Cardiac muscle cell (in vitro differentiated cells and primary cell): ENCODE measurements around the gene NUP93. TPM values are rescaled to one million over a fixed set of nuclear protein-coding genes. Genes with fewer than 3 reads are reported as not detected.

Source experiments
- DNase-seq, 2 donors: peaks; one replicate each; pipeline versions ENCODE4 v3.0.0 to v3.0.0-alpha.2; 2010 to 2017; ENCODE audit warnings: low read depth in 1 of 2, low spot score in 1 of 2
- H3K27ac ChIP-seq: fragments of 200-600 bp; sonication (generic); 2 replicates; pipeline ENCODE4 v1.5.1; 2016
- H3K27me3 ChIP-seq: fragments of 200-600 bp; sonication (generic); 2 replicates; pipeline ENCODE4 v1.6.0; 2016; ENCODE audit warnings: control low read depth
- H3K36me3 ChIP-seq: fragments of 200-600 bp; sonication (generic); 2 replicates; pipeline ENCODE4 v1.5.1; 2016; ENCODE audit warnings: control low read depth
- H3K4me1 ChIP-seq: fragments of 200-600 bp; sonication (generic); 2 replicates; pipeline ENCODE4 v1.8.1; 2017; ENCODE audit warnings: low read depth, mild to moderate bottlenecking, mixed run types
- H3K4me3 ChIP-seq: fragments of 200-600 bp; sonication (generic); 2 replicates; pipeline ENCODE4 v1.5.1; 2016; ENCODE audit warnings: mild to moderate bottlenecking
- H3K9me3 ChIP-seq: fragments of 200-600 bp; sonication (generic); 2 replicates; pipeline ENCODE4 v1.5.1; 2017; ENCODE audit warnings: low read depth, mild to moderate bottlenecking, control low read depth
- polyA plus RNA-seq: library from polyadenylated mRNA; unstranded; fragments of >200 nt; fragmentation: Nextera tagmentation; extraction: Ambion mirVana; gene quantifications from 2 replicates; pipeline ENCODE4 v1.2.1, GENCODE V29; 2016
- total RNA-seq: library from RNA; depleted of rRNA; stranded (reverse); fragments of >200 nt; gene quantifications from 2 replicates; pipeline ENCODE4 v1.2.3, GENCODE V29; 2016
- TF ChIP-seq, protein P1 (sequence below): IDR thresholded peaks from 2 replicates; pipeline ENCODE4 v1.5.1; 2012; ENCODE audit warnings: low read depth, mild to moderate bottlenecking, low read length

Gene NUP93
- total and polyA plus RNA-seq, 2 experiments from 2014 or later = 110 to 127 TPM

DNA sequence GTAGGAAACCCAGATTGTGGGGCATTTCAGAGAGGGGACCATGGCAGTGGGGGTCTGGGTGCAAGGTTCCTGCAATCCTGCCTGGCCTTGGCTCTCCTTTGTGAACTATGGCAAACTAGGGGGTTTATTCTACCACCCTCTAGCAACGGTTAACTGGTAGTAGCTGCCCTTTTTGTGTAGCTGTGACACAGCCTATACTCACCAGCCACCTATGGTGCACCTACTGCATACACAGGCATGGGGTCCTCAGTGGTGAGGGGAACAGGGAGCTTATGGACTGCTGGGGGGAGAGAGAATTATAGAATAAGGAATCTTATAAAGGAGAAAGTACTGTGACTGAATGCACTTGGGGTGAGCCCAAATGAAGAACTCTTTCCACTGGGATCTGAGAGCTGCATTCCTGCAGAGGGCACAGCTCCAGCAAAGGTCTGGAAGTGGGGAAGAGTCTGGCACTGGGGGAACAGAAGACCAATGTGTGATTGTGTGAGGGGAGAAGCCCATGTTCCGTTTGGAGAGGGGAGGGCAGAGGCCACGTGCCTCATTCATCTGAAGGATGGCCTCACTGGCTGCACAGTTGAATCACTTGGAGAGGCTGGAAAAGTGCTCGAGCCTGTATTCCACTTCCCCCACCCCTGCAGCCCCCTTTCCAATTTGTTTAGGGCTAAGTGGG is 45.5 kb upstream of the NUP93 start:
- H3K4me1 ChIP-seq = peaks cover 3% of the 10 kb centered on the region
- DNase-seq = no peak
- H3K27ac ChIP-seq = no peak overlapping the region
- no peak overlapping the region for H3K4me3 ChIP-seq
- peaks cover 35% of the 10 kb centered on the region for H3K27me3 ChIP-seq
- H3K9me3 ChIP-seq = no peaks in the 10 kb centered on the region
- H3K36me3 ChIP-seq = no peaks in the 10 kb centered on the region
- TF ChIP-seq, protein P1, sequence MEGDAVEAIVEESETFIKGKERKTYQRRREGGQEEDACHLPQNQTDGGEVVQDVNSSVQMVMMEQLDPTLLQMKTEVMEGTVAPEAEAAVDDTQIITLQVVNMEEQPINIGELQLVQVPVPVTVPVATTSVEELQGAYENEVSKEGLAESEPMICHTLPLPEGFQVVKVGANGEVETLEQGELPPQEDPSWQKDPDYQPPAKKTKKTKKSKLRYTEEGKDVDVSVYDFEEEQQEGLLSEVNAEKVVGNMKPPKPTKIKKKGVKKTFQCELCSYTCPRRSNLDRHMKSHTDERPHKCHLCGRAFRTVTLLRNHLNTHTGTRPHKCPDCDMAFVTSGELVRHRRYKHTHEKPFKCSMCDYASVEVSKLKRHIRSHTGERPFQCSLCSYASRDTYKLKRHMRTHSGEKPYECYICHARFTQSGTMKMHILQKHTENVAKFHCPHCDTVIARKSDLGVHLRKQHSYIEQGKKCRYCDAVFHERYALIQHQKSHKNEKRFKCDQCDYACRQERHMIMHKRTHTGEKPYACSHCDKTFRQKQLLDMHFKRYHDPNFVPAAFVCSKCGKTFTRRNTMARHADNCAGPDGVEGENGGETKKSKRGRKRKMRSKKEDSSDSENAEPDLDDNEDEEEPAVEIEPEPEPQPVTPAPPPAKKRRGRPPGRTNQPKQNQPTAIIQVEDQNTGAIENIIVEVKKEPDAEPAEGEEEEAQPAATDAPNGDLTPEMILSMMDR = no peak

GRCh38 chr16:56684926-56685590 is 44.9 kb upstream of the NUP93 start:
- TF ChIP-seq, protein P1 = no peak
- DNase-seq = no peak
- Histone ChIP-seq H3K27me3 (peaks cover 35% of the 10 kb centered on the region), H3K4me1 (peaks cover 3% of the 10 kb centered on the region), H3K4me3 (no peak overlapping the region), H3K27ac (no peak overlapping the region), H3K36me3 (no peaks in the 10 kb centered on the region), H3K9me3 (no peaks in the 10 kb centered on the region)

GRCh38 chr16:56686758-56687157 is 43.2 kb upstream of the NUP93 start:
- peaks cover 25% of the 10 kb centered on the region for H3K27me3 ChIP-seq
- DNase-seq = no peak
- TF ChIP-seq, protein P1 = no peak
- H3K36me3 ChIP-seq = no peaks in the 10 kb centered on the region
- no peak overlapping the region for H3K27ac ChIP-seq
- H3K4me1 ChIP-seq = peaks cover 3% of the 10 kb centered on the region
- H3K9me3 ChIP-seq = no peaks in the 10 kb centered on the region
- no peak overlapping the region for H3K4me3 ChIP-seq

GRCh38 chr16:56688762-56689161 is 41.2 kb upstream of the NUP93 start:
- no peak overlapping the region for H3K4me3 ChIP-seq
- TF ChIP-seq, protein P1 = no peak
- no peaks in the 10 kb centered on the region for H3K9me3 ChIP-seq
- DNase-seq = no peak
- H3K36me3 ChIP-seq = no peaks in the 10 kb centered on the region
- H3K4me1 ChIP-seq = no peaks in the 10 kb centered on the region
- H3K27ac ChIP-seq = no peak overlapping the region
- H3K27me3 ChIP-seq = peaks cover 10% of the 10 kb centered on the region

- TF ChIP-seq, protein P1 = no peak
- no peak overlapping the region for H3K4me3 ChIP-seq
These were observed 40.8 kb upstream of the NUP93 start for GRCh38 chr16:56689171-56689570.

More at GRCh38 chr16:56689171-56689570, 40.8 kb upstream of the NUP93 start:
- no peak overlapping the region for H3K27ac ChIP-seq
- no peaks in the 10 kb centered on the region for H3K4me1 ChIP-seq
- H3K36me3 ChIP-seq = no peaks in the 10 kb centered on the region
- H3K9me3 ChIP-seq = no peaks in the 10 kb centered on the region
- no peak for DNase-seq
- H3K27me3 ChIP-seq = peaks cover 9% of the 10 kb centered on the region
